ENCODE data around the gene ACSL6. TPM values are rescaled to one million over a fixed set of nuclear protein-coding genes. Genes with fewer than 3 reads are reported as not detected.

Gene ACSL6
- total RNA-seq, 1 donor from 2014 or later = 0.59 TPM

DNA sequence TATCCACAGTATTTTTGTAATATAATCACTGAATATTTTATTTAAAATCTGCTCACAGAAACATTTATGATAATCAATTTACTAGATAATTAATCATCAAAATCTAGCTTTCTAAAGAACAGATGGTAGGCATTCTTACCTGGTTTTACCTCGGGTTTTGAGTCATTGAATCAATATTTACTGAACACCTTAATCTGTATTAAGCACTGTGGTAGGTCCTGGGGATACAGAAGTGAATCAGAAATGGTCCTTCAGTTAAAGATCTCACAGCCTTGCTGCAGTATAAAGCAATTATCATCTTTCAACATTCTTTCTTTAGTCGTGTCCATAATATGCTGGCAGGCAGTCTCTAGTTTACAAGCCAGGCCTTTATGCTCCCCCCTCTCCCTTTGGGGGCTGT is 64.0 kb downstream of the ACSL6 start:
- Histone ChIP-seq H3K27ac (no peak overlapping the region), H3K4me1 (no peaks in the 10 kb centered on the region), H3K9me3 (no peaks in the 10 kb centered on the region), H3K36me3 (no peaks in the 10 kb centered on the region), H3K4me3 (no peak overlapping the region), H3K27me3 (ENCODE audit: low read depth) (no peaks in the 10 kb centered on the region)
- intact Hi-C loops (cut with DNase I) = no loop called here
- DNase-seq (no peak), ATAC-seq (no peak)
- TF ChIP-seq, protein P1, sequence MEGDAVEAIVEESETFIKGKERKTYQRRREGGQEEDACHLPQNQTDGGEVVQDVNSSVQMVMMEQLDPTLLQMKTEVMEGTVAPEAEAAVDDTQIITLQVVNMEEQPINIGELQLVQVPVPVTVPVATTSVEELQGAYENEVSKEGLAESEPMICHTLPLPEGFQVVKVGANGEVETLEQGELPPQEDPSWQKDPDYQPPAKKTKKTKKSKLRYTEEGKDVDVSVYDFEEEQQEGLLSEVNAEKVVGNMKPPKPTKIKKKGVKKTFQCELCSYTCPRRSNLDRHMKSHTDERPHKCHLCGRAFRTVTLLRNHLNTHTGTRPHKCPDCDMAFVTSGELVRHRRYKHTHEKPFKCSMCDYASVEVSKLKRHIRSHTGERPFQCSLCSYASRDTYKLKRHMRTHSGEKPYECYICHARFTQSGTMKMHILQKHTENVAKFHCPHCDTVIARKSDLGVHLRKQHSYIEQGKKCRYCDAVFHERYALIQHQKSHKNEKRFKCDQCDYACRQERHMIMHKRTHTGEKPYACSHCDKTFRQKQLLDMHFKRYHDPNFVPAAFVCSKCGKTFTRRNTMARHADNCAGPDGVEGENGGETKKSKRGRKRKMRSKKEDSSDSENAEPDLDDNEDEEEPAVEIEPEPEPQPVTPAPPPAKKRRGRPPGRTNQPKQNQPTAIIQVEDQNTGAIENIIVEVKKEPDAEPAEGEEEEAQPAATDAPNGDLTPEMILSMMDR (IDR thresholded peaks at IDR 0.05) = no peak

GRCh38 chr5:131945551-131946168 is 65.8 kb downstream of the ACSL6 start, which contains the start of gene MEIKIN:
Gene MEIKIN, minus strand, starts transcription at chr5:131945663. Its CDS starts 158 bp downstream, at chr5:131945505.
- no peaks in the 10 kb centered on the region for H3K36me3 ChIP-seq
- TF ChIP-seq, protein P1 (IDR thresholded peaks at IDR 0.05) = no peak
- intact Hi-C loops (cut with DNase I) = no loop called here
- H3K27me3 ChIP-seq (ENCODE audit: low read depth) = no peaks in the 10 kb centered on the region
- no peak within 1 kb of the TSS for H3K27ac ChIP-seq
- no peak within 1 kb of the TSS for H3K4me3 ChIP-seq
- DNase-seq (no peak), ATAC-seq (no peak)
- H3K4me1 ChIP-seq = no peaks in the 10 kb centered on the region
- no peaks in the 10 kb centered on the region for H3K9me3 ChIP-seq

DNA sequence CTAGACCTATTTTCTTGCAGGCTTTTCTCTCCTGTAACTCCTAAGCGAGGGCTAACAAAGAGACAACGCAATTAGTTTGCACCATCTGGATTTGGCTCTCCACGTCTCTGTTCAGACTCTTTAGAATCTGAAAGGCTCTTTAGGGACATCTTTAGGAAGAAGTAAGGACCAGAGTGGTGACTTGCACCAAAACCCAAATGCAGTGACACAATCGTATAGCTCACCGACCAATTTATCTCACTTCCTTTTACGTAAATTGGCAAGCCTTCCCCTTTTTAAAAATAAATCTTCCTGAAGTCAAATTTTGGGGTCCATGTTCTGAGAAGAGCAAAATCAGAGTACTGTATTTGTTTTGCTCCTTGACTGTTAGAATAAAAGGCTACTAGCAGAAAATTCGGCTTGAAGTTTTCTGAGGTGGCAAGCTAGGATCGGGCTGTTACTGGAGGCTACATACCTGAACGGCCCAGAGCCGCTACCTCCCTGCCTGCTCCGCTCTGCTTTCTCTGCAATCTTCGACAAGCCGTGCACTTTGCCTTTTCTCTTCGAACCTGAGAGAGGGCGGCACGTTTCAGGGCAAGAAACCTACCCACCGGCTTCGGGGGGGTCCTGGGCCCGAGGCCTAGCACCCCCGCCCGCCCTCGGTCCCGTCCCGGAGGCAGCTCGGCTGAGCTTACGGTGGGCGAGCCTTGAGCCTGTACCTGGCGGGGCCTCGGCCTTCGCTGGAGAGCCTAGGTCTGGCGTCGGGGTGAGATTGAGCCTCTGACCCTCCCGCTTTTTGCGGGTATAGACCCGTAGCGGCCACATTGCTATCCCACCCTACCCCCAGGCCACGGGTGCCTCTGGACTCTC is 66.5 kb downstream of the ACSL6 start:
- Histone ChIP-seq H3K27ac (no peak overlapping the region), H3K9me3 (no peaks in the 10 kb centered on the region), H3K4me3 (no peak overlapping the region), H3K4me1 (no peaks in the 10 kb centered on the region), H3K36me3 (no peaks in the 10 kb centered on the region), H3K27me3 (ENCODE audit: low read depth) (no peaks in the 10 kb centered on the region)
- peak in 1 of 2 donors; percentile 45 for ATAC-seq
- no peak for DNase-seq
- TF ChIP-seq, protein P1 (IDR thresholded peaks at IDR 0.05) = no peak
- intact Hi-C loops (cut with DNase I) = no loop called here

- H3K36me3 ChIP-seq = no peaks in the 10 kb centered on the region
- no peaks in the 10 kb centered on the region for H3K4me1 ChIP-seq
- H3K27me3 ChIP-seq (ENCODE audit: low read depth) = no peaks in the 10 kb centered on the region
- no peak overlapping the region for H3K4me3 ChIP-seq
- no peaks in the 10 kb centered on the region for H3K9me3 ChIP-seq
- TF ChIP-seq, protein P1 (IDR thresholded peaks at IDR 0.05) = no peak
- intact Hi-C loops (cut with DNase I) = no loop called here
- H3K27ac ChIP-seq = no peak overlapping the region
- DNase-seq (no peak), ATAC-seq (no peak)
Observed at GRCh38 chr5:131943916-131944315, 67.5 kb downstream of the ACSL6 start.

DNA sequence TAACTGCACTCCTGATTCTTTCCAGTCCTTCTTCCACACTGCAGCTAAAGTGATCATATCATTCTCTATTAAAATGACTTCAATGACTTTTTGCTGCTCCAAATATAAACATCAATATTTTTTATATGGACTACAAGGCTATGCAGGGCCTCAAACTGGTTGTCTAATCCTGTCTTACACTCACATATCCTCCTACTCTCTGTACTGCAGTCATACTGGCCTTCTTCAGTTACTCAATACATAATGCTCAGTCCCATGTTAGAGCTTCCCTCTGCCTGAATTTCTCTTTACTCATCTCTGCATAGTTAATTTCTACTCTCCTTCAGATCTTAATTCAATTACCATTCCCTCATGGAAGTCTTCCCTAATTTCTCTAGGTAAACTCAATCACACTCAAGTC is 69.4 kb downstream of the ACSL6 start:
- no peaks in the 10 kb centered on the region for H3K4me1 ChIP-seq
- TF ChIP-seq, protein P1 (IDR thresholded peaks at IDR 0.05) = no peak
- no peak for ATAC-seq
- H3K4me3 ChIP-seq = no peak overlapping the region
- no peak for DNase-seq
- intact Hi-C loops (cut with DNase I) = no loop called here
- no peaks in the 10 kb centered on the region for H3K36me3 ChIP-seq
- no peaks in the 10 kb centered on the region for H3K27me3 ChIP-seq (ENCODE audit: low read depth)
- no peaks in the 10 kb centered on the region for H3K9me3 ChIP-seq
- no peak overlapping the region for H3K27ac ChIP-seq

Measured in lower lobe of right lung (tissue), 2 donors.